ENCODE results near the gene PDE9A. TPM values are rescaled to one million over a fixed set of nuclear protein-coding genes. Genes with fewer than 3 reads are reported as not detected.

The PDE9A gene
- total RNA-seq, 2 donors from 2014 or later = 3.0 to 6.0 TPM

- intact Hi-C loops (cut with DNase I) = no loop called here
- DNase-seq (no peak), ATAC-seq (no peak)
These were observed 16.0 kb upstream of the PDE9A start for GRCh38 chr21:42637267-42638041.

GRCh38 chr21:42638266-42638863 is 15.1 kb upstream of the PDE9A start:
- no peak for DNase-seq
- no peak for ATAC-seq

GRCh38 chr21:42639646-42640152 is 13.7 kb upstream of the PDE9A start:
- intact Hi-C loops (cut with DNase I) = no loop called here
- DNase-seq (no peak), ATAC-seq (no peak)

More at GRCh38 chr21:42638266-42638863, 15.1 kb upstream of the PDE9A start:
- intact Hi-C loops (cut with DNase I) = no loop called here

- no peak for ATAC-seq
- no peak for DNase-seq
- intact Hi-C loops (cut with DNase I) = no loop called here
These were observed 12.9 kb upstream of the PDE9A start for GRCh38 chr21:42640486-42640885.

- DNase-seq (no peak), ATAC-seq (peak in 1 of 2 donors; percentile 48)
- intact Hi-C loops (cut with DNase I) = no loop called here
These were observed 11.9 kb upstream of the PDE9A start for GRCh38 chr21:42641311-42642218.

GRCh38 chr21:42642219-42642745 is 11.1 kb upstream of the PDE9A start:
- no peak for DNase-seq
- no peak for ATAC-seq
- intact Hi-C loops (cut with DNase I) = no loop called here

- intact Hi-C loops (cut with DNase I) = no loop called here
- DNase-seq = peak; percentile 15
- no peak for ATAC-seq
These were observed 8.9 kb upstream of the PDE9A start for GRCh38 chr21:42644223-42645208.

- intact Hi-C loops (cut with DNase I) = no loop called here
These were observed 8.0 kb upstream of the PDE9A start for GRCh38 chr21:42645211-42646075.

GRCh38 chr21:42646076-42646825 is 7.2 kb upstream of the PDE9A start:
- ATAC-seq (no peak), DNase-seq (no peak)
- intact Hi-C loops (cut with DNase I) = no loop called here

More at GRCh38 chr21:42645211-42646075, 8.0 kb upstream of the PDE9A start:
- no peak for ATAC-seq
- no peak for DNase-seq

GRCh38 chr21:42646836-42647235 is 6.6 kb upstream of the PDE9A start:
- no peak for ATAC-seq
- intact Hi-C loops (cut with DNase I) = no loop called here
- DNase-seq = no peak

- intact Hi-C loops (cut with DNase I) = no loop called here
- ATAC-seq = no peak
- DNase-seq = no peak
These were observed 4.8 kb upstream of the PDE9A start for GRCh38 chr21:42648606-42649005.

GRCh38 chr21:42649122-42650032 is 4.0 kb upstream of the PDE9A start:
- intact Hi-C loops (cut with DNase I) = no loop called here
- ATAC-seq (no peak), DNase-seq (peak; percentile 16)

GRCh38 chr21:42650033-42650370 is 3.4 kb upstream of the PDE9A start:
- DNase-seq = no peak
- intact Hi-C loops (cut with DNase I) = no loop called here

GRCh38 chr21:42650441-42651421 is 2.7 kb upstream of the PDE9A start:
- intact Hi-C loops (cut with DNase I) = no loop called here
- DNase-seq (peak; percentile 12), ATAC-seq (no peak)

More at GRCh38 chr21:42650033-42650370, 3.4 kb upstream of the PDE9A start:
- no peak for ATAC-seq

Measured in left cardiac atrium (tissue), 4 donors.